Activated CD4-positive, alpha-beta memory T cell treated with anti-CD3 and anti-CD28 coated beads for 36 hours (primary cell): Measurements from ENCODE around the gene TPST2. TPM values are rescaled to one million over a fixed set of nuclear protein-coding genes. Genes with fewer than 3 reads are reported as not detected.
A peak's percentile ranks its signal among the peaks of the same experiment; 100 is the strongest.

Experiments used
- CTCF ChIA-PET: fragments of 350-600 bp; sonication (Branson Sonifier 250); formaldehyde crosslinking; loops from one replicate; lab custom pipeline; 2021; ENCODE audit warnings: antibody characterized with exemption, inconsistent platforms; lab: Charles Lee
- POLR2A ChIA-PET: fragments of 350-600 bp; sonication (Branson Sonifier 250); formaldehyde crosslinking; loops from one replicate; lab custom pipeline; 2021; ENCODE audit warnings: antibody characterized with exemption; lab: Charles Lee
- DNase-seq: peaks from one replicate; pipeline ENCODE4 v3.0.0-alpha.2; 2020
- H3K27ac Mint-ChIP-seq: one replicate; pipeline ENCODE4 v1.8.0; 2021; ENCODE audit warnings: mixed read lengths
- H3K27me3 Mint-ChIP-seq: one replicate; pipeline ENCODE4 v1.8.0; 2021; ENCODE audit warnings: mixed read lengths
- H3K36me3 Mint-ChIP-seq: one replicate; pipeline ENCODE4 v1.8.0; 2021; ENCODE audit warnings: mixed read lengths
- H3K4me1 Mint-ChIP-seq: one replicate; pipeline ENCODE4 v1.8.0; 2021; ENCODE audit warnings: low read depth, mixed read lengths
- H3K4me3 Mint-ChIP-seq: one replicate; pipeline ENCODE4 v1.8.0; 2021; ENCODE audit warnings: mild to moderate bottlenecking, mixed read lengths
- H3K9me3 Mint-ChIP-seq: one replicate; pipeline ENCODE4 v1.8.0; 2021; ENCODE audit warnings: mixed read lengths
- intact Hi-C: fragments of 100-400 bp; cut with micrococcal nuclease; formaldehyde crosslinking; loops from one replicate; pipeline ENCODE4 v1.15.1; 2023
- total RNA-seq, 2 experiments: library from RNA; stranded (reverse); gene quantifications; one replicate each; pipeline ENCODE4 v1.2.3, GENCODE V29; 2021

Gene TPST2
- total RNA-seq, 2 experiments from 2014 or later, result 27.9 to 31.2 TPM

GRCh38 chr22:26483043-26483438 is 106.9 kb downstream of the TPST2 start:
- no peaks in the 10 kb centered on the region for H3K9me3 Mint-ChIP-seq
- peaks cover 20% of the 10 kb centered on the region for H3K36me3 Mint-ChIP-seq
- DNase-seq, result no peak
- intact Hi-C loops, result loop anchor here (1.0 to 2.0 kb wide), 4 partner anchors 29 to 189 kb away; partner anchors contain the start of genes TFIP11 and TPST2
- ChIA-PET CTCF (interaction anchor here (0.7 to 4.3 kb wide), 11 partner anchors 20 to 196 kb away, joined by 3 to 18 read pairs (median 5); no protein-coding TSS in a partner anchor), POLR2A (interaction anchor here (0.8 to 3.9 kb wide), 18 partner anchors 11 to 199 kb away, joined by 3 to 41 read pairs (median 4); partner anchors contain the start of genes ASPHD2, TFIP11 and TPST2)
- H3K27ac Mint-ChIP-seq, result peak overlapping the region; percentile 92
- no peaks in the 10 kb centered on the region for H3K27me3 Mint-ChIP-seq
- H3K4me1 Mint-ChIP-seq, result peaks cover 64% of the 10 kb centered on the region
- H3K4me3 Mint-ChIP-seq, result peak overlapping the region; percentile 96

DNA sequence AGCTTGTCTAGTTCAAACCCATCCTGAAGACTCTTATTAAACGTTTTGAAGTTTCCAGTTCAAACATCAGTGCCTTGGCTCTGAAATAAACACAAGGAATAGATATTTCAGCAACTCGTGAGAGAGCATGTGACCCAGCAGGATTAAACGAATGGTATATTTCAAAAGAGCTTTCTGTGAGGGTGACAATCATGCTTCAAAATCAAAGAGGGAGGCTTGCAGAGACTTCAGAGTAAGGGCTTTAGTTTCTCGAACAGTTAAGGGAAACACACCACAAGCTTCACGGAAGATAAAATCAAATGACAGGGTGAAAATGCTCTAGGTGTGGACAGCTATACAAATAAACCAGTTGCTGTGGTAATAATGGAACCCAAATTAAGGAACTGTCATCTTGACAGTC is 107.8 kb downstream of the TPST2 start:
- no peaks in the 10 kb centered on the region for H3K9me3 Mint-ChIP-seq

GRCh38 chr22:26481694-26482093 is 108.2 kb downstream of the TPST2 start:
- peak overlapping the region; percentile 42 for H3K4me3 Mint-ChIP-seq
- peak overlapping the region; percentile 92 for H3K27ac Mint-ChIP-seq
- H3K9me3 Mint-ChIP-seq, result no peaks in the 10 kb centered on the region
- peak; percentile 35 for DNase-seq
- intact Hi-C loops, result loop anchor here (1.0 to 2.0 kb wide), 2 partner anchors 83 to 177 kb away; no protein-coding TSS in a partner anchor
- peaks cover 76% of the 10 kb centered on the region for H3K4me1 Mint-ChIP-seq
- H3K27me3 Mint-ChIP-seq, result no peaks in the 10 kb centered on the region
- peaks cover 27% of the 10 kb centered on the region for H3K36me3 Mint-ChIP-seq
- POLR2A ChIA-PET, result interaction anchor here (0.6 to 3.9 kb wide), 5 partner anchors 51 to 183 kb away, joined by 3 to 41 read pairs (median 5); partner anchors contain the start of genes ASPHD2 and TPST2
- CTCF ChIA-PET, result interaction anchor here (0.7 to 4.3 kb wide), 11 partner anchors 20 to 197 kb away, joined by 3 to 18 read pairs (median 5); partner anchors contain the start of gene TFIP11

More for the DNA sequence above, 107.8 kb downstream of the TPST2 start:
- Mint-ChIP-seq H3K27me3 (no peaks in the 10 kb centered on the region), H3K4me1 (peaks cover 73% of the 10 kb centered on the region), H3K36me3 (peaks cover 24% of the 10 kb centered on the region), H3K27ac (peak overlapping the region; percentile 92), H3K4me3 (peak overlapping the region; percentile 96)
- CTCF ChIA-PET, result interaction anchor here (0.8 to 4.3 kb wide), 10 partner anchors 21 to 196 kb away, joined by 3 to 18 read pairs (median 5); no protein-coding TSS in a partner anchor
- intact Hi-C loops, result loop anchor here (2.0 kb wide), 1 partner anchor 177 kb away; no protein-coding TSS in a partner anchor
- POLR2A ChIA-PET, result interaction anchor here (0.6 to 3.9 kb wide), 6 partner anchors 47 to 190 kb away, joined by 3 to 41 read pairs (median 4); partner anchors contain the start of gene ASPHD2
- DNase-seq, result no peak

DNA sequence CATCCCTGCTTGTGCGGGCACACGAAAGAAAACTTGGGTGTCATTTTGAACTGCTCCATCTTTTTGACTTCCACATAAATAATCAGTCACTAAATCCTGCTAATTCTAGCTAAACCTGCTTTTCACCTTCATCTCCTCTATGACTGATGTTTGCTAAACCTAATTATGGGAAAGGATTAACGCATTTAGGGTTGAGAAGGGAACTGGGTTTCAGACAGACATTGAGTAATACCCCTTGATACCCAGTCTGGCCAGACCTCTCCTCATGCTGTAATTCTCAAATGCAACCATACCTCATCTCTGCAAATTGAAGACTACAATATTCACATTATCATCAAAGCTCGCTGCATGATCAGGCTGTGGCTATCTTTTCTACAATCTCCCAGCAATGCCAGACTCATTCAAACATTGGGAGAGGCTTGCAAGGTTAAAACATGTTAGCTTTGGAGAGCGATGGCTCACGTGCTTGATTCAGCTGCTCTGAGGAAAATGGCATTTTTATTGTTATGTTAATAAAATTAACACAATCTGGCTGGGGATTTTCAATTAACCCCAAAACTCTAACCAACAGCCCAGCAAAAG is 108.7 kb downstream of the TPST2 start:
- peaks cover 76% of the 10 kb centered on the region for H3K4me1 Mint-ChIP-seq
- intact Hi-C loops, result loop anchor here (1.0 kb wide), 1 partner anchor 83 kb away; no protein-coding TSS in a partner anchor
- peak overlapping the region; percentile 42 for H3K4me3 Mint-ChIP-seq
- peak overlapping the region; percentile 92 for H3K27ac Mint-ChIP-seq
- POLR2A ChIA-PET, result interaction anchor here (0.6 to 3.9 kb wide), 3 partner anchors 51 to 109 kb away, joined by 3 to 41 read pairs (median 3); partner anchors contain the start of genes ASPHD2 and TPST2
- H3K27me3 Mint-ChIP-seq, result no peaks in the 10 kb centered on the region
- H3K36me3 Mint-ChIP-seq, result peaks cover 31% of the 10 kb centered on the region
- DNase-seq, result no peak
- CTCF ChIA-PET, result interaction anchor here (0.7 to 4.3 kb wide), 9 partner anchors 20 to 192 kb away, joined by 3 to 15 read pairs (median 5); partner anchors contain the start of gene TFIP11
- no peaks in the 10 kb centered on the region for H3K9me3 Mint-ChIP-seq

DNA sequence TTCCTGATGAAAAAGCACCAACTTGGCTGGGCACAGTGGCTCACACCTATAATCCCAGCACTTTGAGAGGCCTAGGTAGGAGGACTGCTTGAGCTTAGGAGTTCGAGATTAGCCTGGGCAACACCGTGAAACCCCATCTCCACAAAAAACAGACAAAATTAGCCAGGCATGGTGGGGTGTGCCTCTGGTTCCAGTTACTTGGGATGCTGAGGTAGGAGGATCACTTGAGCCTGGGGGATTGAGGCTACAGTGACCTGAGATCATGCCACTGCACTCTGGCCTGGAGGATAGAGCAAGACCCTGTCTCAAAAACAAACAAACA is 109.4 kb downstream of the TPST2 start:
- Mint-ChIP-seq H3K9me3 (no peaks in the 10 kb centered on the region), H3K27ac (peak overlapping the region; percentile 92), H3K4me3 (peak overlapping the region; percentile 42), H3K4me1 (peaks cover 70% of the 10 kb centered on the region), H3K27me3 (no peaks in the 10 kb centered on the region), H3K36me3 (peaks cover 31% of the 10 kb centered on the region)
- ChIA-PET CTCF (interaction anchor here (1.7 to 4.3 kb wide), 4 partner anchors 19 to 117 kb away, joined by 5 to 15 read pairs (median 12); no protein-coding TSS in a partner anchor), POLR2A (no interaction called here)
- no peak for DNase-seq
- intact Hi-C loops, result no loop called here

GRCh38 chr22:26479792-26480610 is 109.9 kb downstream of the TPST2 start:
- H3K4me1 Mint-ChIP-seq, result peaks cover 65% of the 10 kb centered on the region
- peak overlapping the region; percentile 71 for H3K4me3 Mint-ChIP-seq
- H3K27me3 Mint-ChIP-seq, result no peaks in the 10 kb centered on the region
- H3K27ac Mint-ChIP-seq, result peak overlapping the region; percentile 92
- DNase-seq, result no peak
- ChIA-PET CTCF (interaction anchor here (0.9 to 2.0 kb wide), 7 partner anchors 18 to 193 kb away, joined by 3 to 10 read pairs (median 4); no protein-coding TSS in a partner anchor), POLR2A (no interaction called here)
- peaks cover 32% of the 10 kb centered on the region for H3K36me3 Mint-ChIP-seq
- intact Hi-C loops, result loop anchor here (1.0 kb wide), 1 partner anchor 49 kb away; no protein-coding TSS in a partner anchor
- no peaks in the 10 kb centered on the region for H3K9me3 Mint-ChIP-seq

GRCh38 chr22:26479043-26479791 is 110.7 kb downstream of the TPST2 start:
- Mint-ChIP-seq H3K4me3 (peak overlapping the region; percentile 71), H3K4me1 (peaks cover 63% of the 10 kb centered on the region), H3K9me3 (no peaks in the 10 kb centered on the region), H3K36me3 (peaks cover 37% of the 10 kb centered on the region), H3K27me3 (no peaks in the 10 kb centered on the region), H3K27ac (peak overlapping the region; percentile 68)
- DNase-seq, result no peak
- CTCF ChIA-PET, result interaction anchor here (0.9 to 1.5 kb wide), 10 partner anchors 19 to 194 kb away, joined by 3 to 8 read pairs (median 4); partner anchors contain the start of genes MIAT and TFIP11
- intact Hi-C loops, result loop anchor here (1.0 kb wide), 1 partner anchor 48 kb away; no protein-coding TSS in a partner anchor
- POLR2A ChIA-PET, result interaction anchor here (0.6 kb wide), 1 partner anchor 28 kb away, joined by 3 read pairs; no protein-coding TSS in a partner anchor

DNA sequence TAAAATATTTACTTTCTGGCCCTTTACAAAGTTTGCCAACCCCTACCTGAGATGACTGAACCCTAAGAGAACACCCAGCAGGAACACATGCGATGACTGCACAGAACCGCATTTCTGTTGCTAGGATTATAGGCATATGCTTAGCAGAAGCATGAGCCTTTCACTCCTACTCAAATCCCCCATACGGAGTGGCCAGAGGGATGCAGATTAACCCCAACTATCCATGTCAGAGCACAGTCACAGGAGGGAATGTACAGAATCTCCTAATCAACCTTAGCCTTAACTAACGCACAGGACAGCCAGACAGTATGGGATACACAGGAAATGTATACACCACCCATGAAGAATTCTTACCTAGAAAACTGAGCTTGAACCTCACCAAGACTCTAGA is 112.6 kb downstream of the TPST2 start:
- POLR2A ChIA-PET, result no interaction called here

GRCh38 chr22:26476705-26477340 is 113.1 kb downstream of the TPST2 start:
- H3K36me3 Mint-ChIP-seq, result peaks cover 55% of the 10 kb centered on the region
- H3K4me1 Mint-ChIP-seq, result peaks cover 50% of the 10 kb centered on the region
- intact Hi-C loops, result no loop called here
- no peak overlapping the region for H3K4me3 Mint-ChIP-seq
- CTCF ChIA-PET, result interaction anchor here (0.6 to 0.8 kb wide), 2 partner anchors 18 to 180 kb away, joined by 3 read pairs; partner anchors contain the start of gene MIAT
- no peak for DNase-seq
- H3K27ac Mint-ChIP-seq, result no peak overlapping the region
- no peaks in the 10 kb centered on the region for H3K9me3 Mint-ChIP-seq
- POLR2A ChIA-PET, result interaction anchor here (0.7 to 1.2 kb wide), 2 partner anchors 196 to 1400 kb away, joined by 4 to 6 read pairs; no protein-coding TSS in a partner anchor
- no peaks in the 10 kb centered on the region for H3K27me3 Mint-ChIP-seq

More for the DNA sequence above, 112.6 kb downstream of the TPST2 start:
- CTCF ChIA-PET, result interaction anchor here (0.8 kb wide), 1 partner anchor 180 kb away, joined by 3 read pairs; the partner anchor contains the start of gene MIAT
- no peaks in the 10 kb centered on the region for H3K27me3 Mint-ChIP-seq
- H3K9me3 Mint-ChIP-seq, result no peaks in the 10 kb centered on the region
- intact Hi-C loops, result no loop called here
- H3K27ac Mint-ChIP-seq, result peak overlapping the region; percentile 47
- H3K4me3 Mint-ChIP-seq, result no peak overlapping the region
- no peak for DNase-seq
- peaks cover 55% of the 10 kb centered on the region for H3K4me1 Mint-ChIP-seq
- peaks cover 50% of the 10 kb centered on the region for H3K36me3 Mint-ChIP-seq

DNA sequence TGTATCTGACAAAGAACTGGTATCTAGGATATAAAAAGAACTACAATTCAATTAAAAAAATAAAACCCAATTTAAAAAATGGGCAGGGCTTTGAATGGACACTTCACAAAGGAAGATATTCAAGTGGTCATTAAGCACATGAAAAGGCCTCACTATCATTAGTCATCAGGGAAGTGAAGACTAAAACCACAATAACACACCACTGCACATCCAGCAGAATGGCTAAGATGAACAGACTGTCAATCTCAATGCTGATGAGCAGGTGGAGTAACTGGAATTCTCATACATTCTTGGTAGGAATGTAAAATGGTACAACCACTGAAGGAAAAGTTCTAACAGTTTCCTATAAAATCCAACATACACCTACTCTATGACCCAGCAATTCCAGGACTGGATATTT is 115.2 kb downstream of the TPST2 start:
- CTCF ChIA-PET, result interaction anchor here (0.9 kb wide), 1 partner anchor 110 kb away, joined by 3 read pairs; no protein-coding TSS in a partner anchor

More for the DNA sequence above, 115.2 kb downstream of the TPST2 start:
- no peaks in the 10 kb centered on the region for H3K27me3 Mint-ChIP-seq
- DNase-seq, result no peak
- POLR2A ChIA-PET, result no interaction called here
- intact Hi-C loops, result no loop called here
- no peak overlapping the region for H3K4me3 Mint-ChIP-seq
- H3K36me3 Mint-ChIP-seq, result peaks cover 59% of the 10 kb centered on the region
- H3K9me3 Mint-ChIP-seq, result no peaks in the 10 kb centered on the region
- H3K4me1 Mint-ChIP-seq, result peaks cover 30% of the 10 kb centered on the region
- no peak overlapping the region for H3K27ac Mint-ChIP-seq
